NK-92 (cell line): ENCODE data around the gene SLC17A9.

ENCODE experiments used
- DNase-seq: peaks from one replicate; lab custom pipeline; 2025; ENCODE audit not compliant: unreplicated experiment; lab: John Stamatoyannopoulos, UW

The SLC17A9 gene

DNA sequence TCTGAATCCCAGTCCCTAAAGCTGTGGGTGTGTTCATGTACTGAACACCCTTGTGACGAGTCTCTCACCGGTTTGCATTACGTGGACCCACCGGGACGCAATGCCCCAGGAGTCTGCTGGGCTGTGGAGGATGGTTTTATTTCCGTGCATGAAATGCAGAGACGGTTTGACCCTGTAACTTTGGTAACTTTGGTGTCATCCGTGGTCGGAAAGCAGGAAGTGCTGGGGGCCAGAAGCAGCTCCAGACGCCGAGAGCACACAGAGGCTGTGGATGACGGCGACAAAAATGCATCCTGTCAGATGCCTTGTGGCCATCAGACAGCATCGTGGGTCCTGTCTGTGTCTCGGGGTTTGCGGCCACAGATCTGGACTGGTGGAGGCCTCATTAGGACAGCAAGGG is 47.1 kb downstream of the SLC17A9 start:
- DNase-seq = no peak

GRCh38 chr20:63000036-63000435 is 47.5 kb downstream of the SLC17A9 start:
- no peak for DNase-seq

- no peak for DNase-seq
Observed at GRCh38 chr20:63000958-63001357, 48.4 kb downstream of the SLC17A9 start.

GRCh38 chr20:63002511-63002910 is 50.0 kb downstream of the SLC17A9 start:
- no peak for DNase-seq

DNA sequence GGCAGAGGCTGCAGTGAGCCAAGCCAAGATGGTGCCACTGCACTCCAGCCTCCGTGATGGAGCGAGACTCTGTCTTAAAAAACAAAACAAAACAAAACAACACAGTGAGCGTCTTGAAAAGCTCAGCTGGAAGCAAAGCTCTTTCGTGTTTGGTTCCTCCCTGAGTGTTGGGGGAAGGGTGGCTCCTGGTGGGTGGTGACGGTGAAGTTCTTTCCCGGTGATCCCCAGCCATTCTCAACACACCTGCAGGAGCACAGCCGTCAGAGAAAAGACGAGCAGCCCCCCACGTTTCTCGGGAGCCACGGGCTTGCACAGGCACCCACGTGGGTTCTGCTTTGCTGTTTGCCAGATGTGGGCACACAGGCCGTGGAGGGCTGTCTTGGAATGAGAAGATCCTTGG is 51.0 kb downstream of the SLC17A9 start:
- no peak for DNase-seq

DNA sequence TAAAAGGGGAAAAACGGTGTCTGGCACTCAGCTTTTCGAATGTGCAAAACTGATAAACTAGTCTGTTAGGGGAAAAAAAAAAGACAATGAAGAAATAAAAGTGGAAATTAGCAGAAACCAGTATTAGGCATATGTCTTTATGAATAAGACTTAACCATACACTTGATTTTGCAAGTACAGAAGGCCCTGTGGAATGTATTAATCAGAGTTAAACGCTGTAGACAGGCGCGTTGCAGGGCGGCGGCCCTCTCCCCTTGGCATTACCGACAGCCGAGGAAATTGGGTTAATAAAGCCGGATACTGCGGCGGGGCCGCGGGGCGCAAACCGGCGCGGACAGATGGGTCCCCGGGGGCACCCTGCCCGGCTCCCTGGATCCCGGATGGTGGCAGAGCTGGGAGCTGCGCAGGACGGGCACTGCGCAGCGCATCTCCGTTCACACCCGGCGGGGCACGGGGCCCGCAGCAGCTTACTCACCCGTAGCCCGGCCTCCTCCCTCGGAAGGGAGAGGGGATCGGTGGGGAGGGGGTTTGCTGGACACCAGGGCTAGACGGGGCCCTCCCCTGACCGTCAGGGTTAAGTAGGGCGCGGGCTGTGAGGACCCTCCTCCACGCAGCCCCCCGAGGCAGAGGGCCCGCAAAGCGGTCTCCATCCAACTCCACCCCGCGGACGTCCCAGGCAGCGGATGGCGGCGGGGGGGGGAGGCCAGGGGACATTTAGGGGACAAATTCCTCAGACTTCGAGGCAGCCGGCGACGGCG is 52.3 kb downstream of the SLC17A9 start:
- no peak for DNase-seq

GRCh38 chr20:63005365-63005861 is 52.9 kb downstream of the SLC17A9 start:
- no peak for DNase-seq

DNA sequence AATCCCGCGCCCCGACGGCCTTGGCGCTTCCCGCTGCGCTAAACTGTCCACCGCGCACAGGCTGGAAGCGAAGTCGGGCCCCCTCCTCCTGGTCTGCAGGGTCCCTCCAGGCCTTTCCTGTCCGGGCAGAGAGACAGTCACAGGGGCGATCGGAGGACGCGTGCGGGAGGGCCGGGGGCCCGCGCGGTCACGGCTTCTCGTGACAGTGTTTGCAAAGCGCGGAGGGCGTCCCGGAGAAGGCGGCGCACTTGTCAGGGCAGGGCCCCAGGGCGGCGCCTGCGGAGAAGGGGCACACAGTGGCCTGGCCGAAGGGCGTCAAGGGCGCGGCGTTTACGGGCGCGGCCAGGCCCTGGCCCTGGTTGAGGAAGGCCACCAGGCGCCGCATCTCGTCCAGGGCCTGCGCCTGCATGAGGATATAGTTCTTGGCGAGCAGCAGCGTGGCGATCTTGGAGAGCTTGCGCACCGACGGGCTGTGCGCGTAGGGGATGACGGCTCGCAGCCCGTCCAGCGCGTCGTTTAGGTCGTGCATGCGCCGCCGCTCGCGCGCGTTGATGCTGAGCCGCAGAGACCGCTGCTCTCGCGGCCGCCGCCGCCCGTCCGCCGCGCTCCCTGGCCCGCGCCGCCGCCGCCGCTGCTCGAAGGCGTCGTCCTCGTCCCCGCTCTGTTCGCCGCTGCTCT is 53.5 kb downstream of the SLC17A9 start:
- DNase-seq = no peak

DNA sequence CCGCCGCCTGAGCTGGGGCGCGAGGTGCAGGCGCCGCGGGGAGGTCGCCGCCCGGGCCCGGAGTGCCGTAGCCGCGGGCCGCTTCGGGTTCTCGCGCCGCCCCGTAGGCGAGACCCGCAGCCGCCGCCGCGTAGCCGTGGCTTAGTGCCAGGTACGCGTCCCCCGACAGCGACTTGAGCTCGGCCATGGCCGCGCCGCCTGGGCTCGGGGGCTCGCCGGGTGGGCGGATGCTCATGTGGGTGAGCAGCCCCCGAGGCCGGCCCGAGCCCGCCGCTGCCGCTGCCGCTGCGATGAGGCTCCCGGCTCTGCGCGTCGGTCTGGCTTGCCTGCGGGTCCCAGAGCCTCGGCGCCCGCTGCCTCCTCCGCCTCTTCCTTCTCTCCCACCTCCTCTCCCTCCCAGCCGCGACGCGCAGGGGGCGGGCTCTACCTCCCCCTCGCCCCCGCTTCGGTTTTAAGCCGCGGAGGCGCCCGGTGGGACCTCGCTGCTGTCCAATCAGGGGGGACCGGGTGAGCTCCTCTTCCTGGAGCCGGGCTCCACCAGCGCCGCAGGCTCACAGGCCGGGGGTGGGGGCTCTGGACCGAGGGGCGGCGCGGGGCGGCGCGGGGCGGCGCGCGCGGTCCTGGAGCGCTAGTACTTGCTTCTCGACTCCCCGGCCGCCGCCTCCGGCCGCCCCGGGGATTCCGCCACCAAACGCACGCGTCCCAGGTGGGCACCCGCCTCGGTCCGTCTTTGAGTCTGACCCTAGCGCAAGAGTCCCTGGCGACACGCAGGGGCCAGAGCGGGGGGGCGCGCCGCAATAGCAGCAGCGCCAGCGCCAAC is 54.2 kb downstream of the SLC17A9 start, which contains the start of gene BHLHE23:
TSS of gene BHLHE23 (minus strand) at position 425 of the 820 bp plus-strand sequence. CDS start at position 235, 190 bp downstream.
- DNase-seq = no peak

- no peak for DNase-seq
Observed at GRCh38 chr20:63007360-63007645, 54.8 kb downstream of the SLC17A9 start.

GRCh38 chr20:63007646-63008488 is 55.4 kb downstream of the SLC17A9 start:
- no peak for DNase-seq

GRCh38 chr20:63008541-63009044 is 56.1 kb downstream of the SLC17A9 start:
- DNase-seq = no peak

- no peak for DNase-seq
Observed at GRCh38 chr20:63009045-63009961, 56.8 kb downstream of the SLC17A9 start.

- DNase-seq = peak; percentile 29
Observed at GRCh38 chr20:63009988-63010769, 57.7 kb downstream of the SLC17A9 start.

DNA sequence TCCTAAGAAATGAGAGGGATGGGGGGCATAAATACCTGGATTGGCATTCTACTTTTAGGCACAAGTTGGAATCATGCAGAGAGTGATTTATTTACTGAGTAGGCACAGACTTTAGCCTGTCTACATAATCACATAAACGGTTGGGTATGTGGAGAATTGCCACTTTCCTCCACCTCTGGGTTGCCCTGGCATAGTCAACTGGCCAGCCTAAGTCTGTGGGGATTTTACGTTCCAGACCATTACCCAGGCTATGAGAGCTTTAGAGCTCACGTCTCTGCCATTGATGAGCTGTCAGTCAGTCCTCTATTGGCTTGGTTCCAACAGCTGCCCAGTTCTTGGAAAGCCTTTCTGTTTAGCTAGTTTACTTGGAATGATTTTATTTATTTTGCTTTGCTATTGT is 59.3 kb downstream of the SLC17A9 start:
- no peak for DNase-seq

DNA sequence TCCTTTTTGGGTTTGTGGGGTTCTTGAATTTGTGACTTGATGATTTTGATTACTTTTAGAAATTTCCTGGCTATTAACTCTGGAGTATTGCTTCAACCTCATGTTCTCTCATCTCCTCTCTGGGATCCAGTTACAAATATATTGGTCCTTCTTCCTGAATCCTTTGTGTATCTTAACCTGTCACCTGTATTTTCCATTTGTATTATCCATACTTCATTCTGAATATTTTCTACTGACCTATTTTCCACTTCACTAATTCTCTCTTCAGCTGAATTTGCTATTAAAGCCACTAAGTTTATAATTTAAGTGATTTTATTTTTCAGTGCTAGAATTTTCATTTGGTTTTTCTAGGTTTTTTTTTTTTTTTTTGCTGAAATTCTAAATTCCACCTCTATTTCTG is 60.7 kb downstream of the SLC17A9 start:
- DNase-seq = no peak

- DNase-seq = no peak
Observed at GRCh38 chr20:63014287-63014686, 61.8 kb downstream of the SLC17A9 start.

DNA sequence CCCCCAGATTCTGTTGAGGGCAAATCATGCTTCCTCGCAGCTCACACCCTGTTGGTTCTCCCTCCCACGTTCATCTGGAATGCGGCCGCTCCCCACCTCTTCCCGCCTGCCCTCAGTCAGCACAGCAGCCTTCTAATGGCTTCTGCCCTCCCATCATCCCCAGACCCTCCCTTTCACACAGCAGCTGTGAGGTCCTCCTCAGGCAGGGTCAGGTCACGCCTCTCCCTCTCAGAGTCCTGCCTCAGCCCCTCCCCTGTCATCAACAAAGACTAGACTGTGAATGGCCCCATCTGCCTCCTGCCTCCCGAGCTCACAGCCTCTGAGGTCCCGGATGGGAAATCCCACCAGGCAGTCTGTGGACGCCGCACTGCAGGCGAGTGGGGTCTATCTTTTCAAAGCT is 62.2 kb downstream of the SLC17A9 start:
- no peak for DNase-seq

GRCh38 chr20:63015147-63015661 is 62.7 kb downstream of the SLC17A9 start:
- DNase-seq = no peak
